Measurements from ENCODE around the gene ICOS.

- TF ChIP-seq CTCF (IDR thresholded peaks at IDR 0.05): no peak
- no peak for TF ChIP-seq POLR2A (IDR thresholded peaks at IDR 0.05)
Measured at GRCh38 chr2:203905656-203906055, 30.9 kb upstream of the ICOS start.

Measured in ovary (tissue), 3 donors.